Iris pigment epithelial cell (primary cell): Measurements from ENCODE around the gene SENP1.
"Not testable (repeated sequence)": the region's sequence is repeated elsewhere in the genome, so short reads cannot be mapped to it uniquely, and the experiment has no call there.

Experiments used
- DNase-seq: peaks from one replicate; pipeline ENCODE4 v3.0.0-alpha.2; 2011; ENCODE audit warnings: low read depth

The SENP1 gene

GRCh38 chr12:48111312-48111693 is 5.4 kb upstream of the SENP1 start:
- DNase-seq: not testable (repeated sequence)

GRCh38 chr12:48110691-48111311 is 4.9 kb upstream of the SENP1 start:
- DNase-seq: no peak

GRCh38 chr12:48109424-48109823 is 3.5 kb upstream of the SENP1 start:
- DNase-seq: no peak

GRCh38 chr12:48106681-48107613 is 1.1 kb upstream of the SENP1 start:
- no peak for DNase-seq

GRCh38 chr12:48105321-48105866 is 485 bp downstream of the SENP1 start:
- peak; percentile 42 for DNase-seq

- DNase-seq: no peak
Observed at GRCh38 chr12:48104531-48104930, 1.3 kb downstream of the SENP1 start.

GRCh38 chr12:48092611-48093010 is 13.3 kb downstream of the SENP1 start:
- DNase-seq: peak; percentile 61

GRCh38 chr12:48086327-48086726 is 19.6 kb downstream of the SENP1 start:
- DNase-seq: no peak

GRCh38 chr12:48084841-48085460 is 20.9 kb downstream of the SENP1 start:
- DNase-seq: no peak

GRCh38 chr12:48084066-48084465 is 21.8 kb downstream of the SENP1 start:
- DNase-seq: peak; percentile 21

- no peak for DNase-seq
Observed at GRCh38 chr12:48080821-48081220, 25.1 kb downstream of the SENP1 start.

- DNase-seq: no peak
Observed at GRCh38 chr12:48080285-48080684, 25.6 kb downstream of the SENP1 start.

GRCh38 chr12:48078901-48079300 is 27.0 kb downstream of the SENP1 start:
- DNase-seq: peak; percentile 77

GRCh38 chr12:48077111-48077510 is 28.8 kb downstream of the SENP1 start:
- no peak for DNase-seq

GRCh38 chr12:48075832-48076231 is 30.0 kb downstream of the SENP1 start:
- DNase-seq: no peak

GRCh38 chr12:48074266-48074665 is 31.6 kb downstream of the SENP1 start:
- no peak for DNase-seq

- DNase-seq: no peak
Observed at GRCh38 chr12:48072266-48072665, 33.6 kb downstream of the SENP1 start.

- DNase-seq: no peak
Observed at GRCh38 chr12:48071808-48072207, 34.1 kb downstream of the SENP1 start.

GRCh38 chr12:48070731-48071130 is 35.1 kb downstream of the SENP1 start:
- no peak for DNase-seq

GRCh38 chr12:48070033-48070432 is 35.8 kb downstream of the SENP1 start:
- no peak for DNase-seq

- peak; percentile 5 for DNase-seq
Observed at GRCh38 chr12:48069241-48069640, 36.6 kb downstream of the SENP1 start.

GRCh38 chr12:48068457-48068856 is 37.4 kb downstream of the SENP1 start:
- no peak for DNase-seq
